Gastrocnemius medialis (tissue), 4 donors: Measurements from ENCODE around the gene NCKAP1. TPM values are rescaled to one million over a fixed set of nuclear protein-coding genes. Genes with fewer than 3 reads are reported as not detected.

Experiments used
- ATAC-seq, 2 donors: fragments of 150-250 bp; one replicate each; pipeline ENCODE4 v1.9.1; 2016
- DNase-seq, 2 donors: peaks; one replicate each; pipeline ENCODE4 v3.0.0-alpha.2; 2019
- H3K27ac ChIP-seq, 4 donors: fragments of 200-600 bp; sonication (generic); 1 replicate in 1 of 4; 2 replicates in 3 of 4; pipeline ENCODE4 v1.5.1; 2016 to 2018; ENCODE audit warnings: mild to moderate bottlenecking in 2 of 4, moderate library complexity in 1 of 4
- H3K27me3 ChIP-seq, 3 donors: fragments of 200-600 bp; sonication (generic) in 2 of 3; 1 replicate in 1 of 3; 2 replicates in 2 of 3; pipeline versions ENCODE4 v1.5.1 to v1.6.0; 2016 to 2019; ENCODE audit warnings: mild to moderate bottlenecking in 1 of 3, moderate library complexity in 1 of 3
- H3K36me3 ChIP-seq, 2 donors: fragments of 200-600 bp; sonication (generic) in 1 of 2; one replicate each; pipeline ENCODE4 v1.5.1; 2017 to 2018
- H3K4me1 ChIP-seq, 2 donors: fragments of 200-600 bp; sonication (generic) in 1 of 2; one replicate each; pipeline ENCODE4 v1.5.1; 2016 to 2017; ENCODE audit warnings: mild to moderate bottlenecking in 2 of 2
- H3K4me3 ChIP-seq, 4 donors: fragments of 200-600 bp; sonication (generic) in 3 of 4; 1 replicate in 1 of 4; 2 replicates in 3 of 4; pipeline ENCODE4 v1.5.1; 2016 to 2019; ENCODE audit warnings: mild to moderate bottlenecking in 2 of 4
- H3K9me3 ChIP-seq, 3 donors: fragments of 200-600 bp; sonication (generic) in 2 of 3; 1 replicate in 1 of 3; 2 replicates in 2 of 3; pipeline ENCODE4 v1.5.1; 2016 to 2019
- CTCF ChIP-seq, 5 experiments: fragments of 450-650 bp in 3 of 5; fragments of 200-600 bp in 2 of 5; sonication (generic) in 2 of 5; IDR thresholded peaks in 4 of 5; conservative IDR thresholded peaks in 1 of 5; 1 replicate in 4 of 5; 2 replicates in 1 of 5; pipeline ENCODE4 v1.5.1; 2016 to 2019; ENCODE audit warnings: antibody characterized with exemption in 5 of 5, mild to moderate bottlenecking in 3 of 5, moderate library complexity in 3 of 5
- POLR2A ChIP-seq, 2 donors: fragments of 450-650 bp; IDR thresholded peaks; one replicate each; pipeline ENCODE4 v1.6.1; 2017; ENCODE audit warnings: antibody characterized with exemption in 2 of 2, mild to moderate bottlenecking in 2 of 2, moderate library complexity in 2 of 2
- in situ Hi-C, 4 donors: fragments of 200-750 bp; cut with MboI; loops; one replicate each; pipeline versions ENCODE4 v1.15.0 to v1.8.0; 2017; ENCODE audit warnings: low sequenced_read_pairs in 4 of 4
- intact Hi-C: fragments of 100-400 bp; cut with DNase I; formaldehyde crosslinking; loops from one replicate; pipeline ENCODE4 v1.15.1; 2023; ENCODE audit warnings: low total_unique reads
- total RNA-seq, 4 donors: library from RNA; depleted of rRNA; stranded (reverse); fragments of >200 nt; gene quantifications; one replicate each; pipeline versions ENCODE4 v1.1.0 to v1.2.3, GENCODE V29; 2016

Gene NCKAP1
- 100 to 1,000 TPM; 152 to 303 (median 168) TPM for total RNA-seq

GRCh38 chr2:183038341-183039300 lies at the start of gene NCKAP1:
TSS of gene NCKAP1 (minus strand) at chr2:183038457. CDS start at chr2:183038099, 358 bp downstream.
- in situ Hi-C loops (no loop called here), intact Hi-C loops (loop anchor here (1.0 to 10.0 kb wide), 5 partner anchors 40 to 1146 kb away; partner anchors contain the start of genes DUSP19, FRZB, ITPRID2 and NUP35)
- Histone ChIP-seq H3K36me3 (no peaks in the 10 kb centered on the region), H3K4me1 (peaks cover 33 to 36% of the 10 kb centered on the region in 2 donors), H3K27ac (peak within 1 kb of the TSS; percentile 96 to 99 (median 97)), H3K27me3 (no peaks in the 10 kb centered on the region), H3K9me3 (no peaks in the 10 kb centered on the region), H3K4me3 (peak within 1 kb of the TSS; percentile 61 to 87 (median 78))
- ATAC-seq (peak; percentile 72 to 77), DNase-seq (peak; percentile 75 to 89)
- peak; percentile 51 to 73 for TF ChIP-seq POLR2A (IDR thresholded peaks at IDR 0.05)
- TF ChIP-seq CTCF (IDR thresholded peaks at IDR 0.05 in 4 of 5, conservative IDR thresholded peaks at IDR 0.05 in 1 of 5) = peak; percentile 80 to 99 (median 99)

GRCh38 chr2:183081911-183082310 lies 43.7 kb upstream of the NCKAP1 start:
- Histone ChIP-seq H3K9me3 (no peaks in the 10 kb centered on the region), H3K36me3 (no peaks in the 10 kb centered on the region), H3K4me3 (no peak overlapping the region), H3K27me3 (no peaks in the 10 kb centered on the region), H3K4me1 (peaks cover 0 to 9% of the 10 kb centered on the region in 2 donors), H3K27ac (no peak overlapping the region)
- no peak for DNase-seq
- no peak for TF ChIP-seq CTCF (IDR thresholded peaks at IDR 0.05 in 4 of 5, conservative IDR thresholded peaks at IDR 0.05 in 1 of 5)
- TF ChIP-seq POLR2A (IDR thresholded peaks at IDR 0.05) = no peak
- intact Hi-C loops (no loop called here), in situ Hi-C loops (no loop called here)
- ATAC-seq = no peak

- Histone ChIP-seq H3K27ac (peak overlapping the region; percentile 78 to 84 (median 80)), H3K36me3 (no peaks in the 10 kb centered on the region), H3K9me3 (no peaks in the 10 kb centered on the region), H3K4me3 (peak overlapping the region; percentile 77 to 92 (median 88)), H3K4me1 (peaks cover 0 to 9% of the 10 kb centered on the region in 2 donors), H3K27me3 (no peaks in the 10 kb centered on the region)
- DNase-seq (no peak), ATAC-seq (peak; percentile 42 to 53)
- in situ Hi-C loops = loop anchor here in 1 of 4 donors (10.0 kb wide), 1 partner anchor 46 kb away; the partner anchor contains the start of gene NUP35
- intact Hi-C loops = no loop called here
- TF ChIP-seq CTCF (IDR thresholded peaks at IDR 0.05 in 4 of 5, conservative IDR thresholded peaks at IDR 0.05 in 1 of 5) (no peak), POLR2A (IDR thresholded peaks at IDR 0.05) (no peak)
Measured at GRCh38 chr2:183079139-183079775, 41.0 kb upstream of the NCKAP1 start.

- Histone ChIP-seq H3K27ac (peak within 1 kb of the TSS; percentile 78 to 84 (median 80)), H3K4me3 (peak within 1 kb of the TSS; percentile 77 to 92 (median 88)), H3K36me3 (no peaks in the 10 kb centered on the region), H3K9me3 (no peaks in the 10 kb centered on the region), H3K27me3 (no peaks in the 10 kb centered on the region), H3K4me1 (peaks cover 0 to 9% of the 10 kb centered on the region in 2 donors)
- ATAC-seq (peak; percentile 99), DNase-seq (peak; percentile 74 to 92)
- TF ChIP-seq POLR2A (IDR thresholded peaks at IDR 0.05) = peak; percentile 44 to 66
- no peak for TF ChIP-seq CTCF (IDR thresholded peaks at IDR 0.05 in 4 of 5, conservative IDR thresholded peaks at IDR 0.05 in 1 of 5)
- intact Hi-C loops = loop anchor here (1.0 kb wide), 2 partner anchors 40 to 46 kb away; partner anchors contain the start of genes NCKAP1 and NUP35
- in situ Hi-C loops = loop anchor here in 1 of 4 donors (10.0 kb wide), 1 partner anchor 46 kb away; the partner anchor contains the start of gene NUP35
Measured at GRCh38 chr2:183078464-183079138, 40.3 kb upstream of the NCKAP1 start, which contains the start of gene DUSP19. TSS of gene DUSP19 (plus strand) at chr2:183078747. CDS start at chr2:183078934, 187 bp downstream.
